A549 (cell line): ENCODE measurements around the gene MIB2.

Source experiments
- CEBPB ChIP-seq, 2 experiments: fragments of >200 bp in 1 of 2; sonication (Bioruptor Twin) in 1 of 2; formaldehyde crosslinking in 1 of 2; IDR thresholded peaks; 2 replicates each; pipeline ENCODE4 v1.6.1; 2012 to 2016
- FOSB ChIP-seq: fragments of 250-450 bp; sonication (Bioruptor Pico); IDR thresholded peaks from 2 replicates; pipeline ENCODE4 v1.5.0; 2020; ENCODE audit warnings: mild to moderate bottlenecking, moderate library complexity
- GATA3 ChIP-seq: IDR thresholded peaks from 2 replicates; pipeline ENCODE4 v1.6.1; 2012; ENCODE audit warnings: borderline replicate concordance
- MAZ ChIP-seq: fragments of 150-350 bp; IDR thresholded peaks from 2 replicates; pipeline ENCODE4 v1.6.1; 2014; ENCODE audit warnings: antibody characterized with exemption, low read depth, low read length, borderline replicate concordance
- NR3C1 ChIP-seq: fragments of >200 bp; sonication (Bioruptor Twin); formaldehyde crosslinking; IDR thresholded peaks from 3 replicates; pipeline ENCODE4 v1.6.1; 2017
- POLR2A ChIP-seq: IDR thresholded peaks from 2 replicates; pipeline ENCODE4 v1.6.1; 2012; ENCODE audit warnings: mild to moderate bottlenecking, low read length
- RAD21 ChIP-seq, 2 experiments: fragments of >200 bp in 1 of 2; sonication (Bioruptor Twin) in 1 of 2; formaldehyde crosslinking in 1 of 2; IDR thresholded peaks in 1 of 2; conservative IDR thresholded peaks in 1 of 2; 2 replicates in 1 of 2; 3 replicates in 1 of 2; pipeline ENCODE4 v1.6.1; 2012 to 2018; ENCODE audit warnings: inconsistent platforms in 1 of 2
- SMC3 ChIP-seq: fragments of >200 bp; sonication (Bioruptor Twin); formaldehyde crosslinking; IDR thresholded peaks from 3 replicates; pipeline ENCODE4 v1.6.1; 2018; ENCODE audit warnings: inconsistent platforms
- TF ChIP-seq, protein P1 (sequence below): fragments of 200-600 bp; sonication (generic); IDR thresholded peaks from 2 replicates; pipeline ENCODE4 v1.6.1; 2016; ENCODE audit warnings: antibody characterized with exemption, mild to moderate bottlenecking, moderate library complexity
- TF ChIP-seq, protein P2 (sequence below): fragments of >200 bp; sonication (Bioruptor Twin); formaldehyde crosslinking; IDR thresholded peaks from 3 replicates; pipeline ENCODE4 v1.5.1; 2016

DNA sequence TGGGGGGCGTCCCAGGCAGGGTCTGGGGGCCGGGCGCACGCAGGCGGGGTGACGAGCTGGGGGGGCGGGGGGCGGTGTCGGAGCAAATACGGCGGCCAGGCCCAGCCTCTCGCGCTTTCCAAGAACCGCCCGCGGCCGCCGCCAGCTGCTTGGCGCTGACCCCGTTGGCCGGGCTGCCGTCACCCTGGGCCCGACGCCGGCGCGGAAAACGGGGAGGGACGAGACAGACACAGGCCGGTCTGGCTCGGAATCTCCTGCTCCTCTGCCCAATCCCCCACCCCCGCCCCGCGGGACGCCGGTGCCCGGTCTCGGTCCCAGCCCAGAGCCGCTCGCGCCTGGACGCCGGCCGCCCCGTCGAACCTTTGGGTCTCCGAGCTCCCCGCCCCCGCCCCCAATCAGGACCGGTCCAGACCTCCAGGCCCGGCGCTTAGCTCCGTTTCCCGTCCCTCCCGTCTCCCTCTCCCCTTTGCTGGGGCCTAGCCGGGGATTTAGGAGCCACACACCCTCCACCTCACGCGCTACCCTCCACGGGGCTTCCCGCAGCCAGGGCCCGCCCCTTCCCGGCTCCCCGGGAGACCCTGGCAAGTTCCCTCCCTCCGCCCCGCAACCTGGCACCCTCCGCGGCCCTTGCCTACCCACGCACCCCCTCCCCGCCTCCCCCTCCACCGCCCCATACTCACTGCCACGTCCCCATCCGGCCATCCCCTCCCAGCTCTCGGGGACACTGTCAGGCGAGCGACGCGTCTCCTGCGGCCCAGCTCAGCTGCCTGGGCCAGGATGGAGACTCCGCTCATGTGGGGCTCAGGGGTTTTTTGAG is 15.9 kb downstream of the MIB2 start:
- no peak for TF ChIP-seq MAZ
- TF ChIP-seq, protein P1, sequence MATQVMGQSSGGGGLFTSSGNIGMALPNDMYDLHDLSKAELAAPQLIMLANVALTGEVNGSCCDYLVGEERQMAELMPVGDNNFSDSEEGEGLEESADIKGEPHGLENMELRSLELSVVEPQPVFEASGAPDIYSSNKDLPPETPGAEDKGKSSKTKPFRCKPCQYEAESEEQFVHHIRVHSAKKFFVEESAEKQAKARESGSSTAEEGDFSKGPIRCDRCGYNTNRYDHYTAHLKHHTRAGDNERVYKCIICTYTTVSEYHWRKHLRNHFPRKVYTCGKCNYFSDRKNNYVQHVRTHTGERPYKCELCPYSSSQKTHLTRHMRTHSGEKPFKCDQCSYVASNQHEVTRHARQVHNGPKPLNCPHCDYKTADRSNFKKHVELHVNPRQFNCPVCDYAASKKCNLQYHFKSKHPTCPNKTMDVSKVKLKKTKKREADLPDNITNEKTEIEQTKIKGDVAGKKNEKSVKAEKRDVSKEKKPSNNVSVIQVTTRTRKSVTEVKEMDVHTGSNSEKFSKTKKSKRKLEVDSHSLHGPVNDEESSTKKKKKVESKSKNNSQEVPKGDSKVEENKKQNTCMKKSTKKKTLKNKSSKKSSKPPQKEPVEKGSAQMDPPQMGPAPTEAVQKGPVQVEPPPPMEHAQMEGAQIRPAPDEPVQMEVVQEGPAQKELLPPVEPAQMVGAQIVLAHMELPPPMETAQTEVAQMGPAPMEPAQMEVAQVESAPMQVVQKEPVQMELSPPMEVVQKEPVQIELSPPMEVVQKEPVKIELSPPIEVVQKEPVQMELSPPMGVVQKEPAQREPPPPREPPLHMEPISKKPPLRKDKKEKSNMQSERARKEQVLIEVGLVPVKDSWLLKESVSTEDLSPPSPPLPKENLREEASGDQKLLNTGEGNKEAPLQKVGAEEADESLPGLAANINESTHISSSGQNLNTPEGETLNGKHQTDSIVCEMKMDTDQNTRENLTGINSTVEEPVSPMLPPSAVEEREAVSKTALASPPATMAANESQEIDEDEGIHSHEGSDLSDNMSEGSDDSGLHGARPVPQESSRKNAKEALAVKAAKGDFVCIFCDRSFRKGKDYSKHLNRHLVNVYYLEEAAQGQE = no peak
- TF ChIP-seq, protein P2, sequence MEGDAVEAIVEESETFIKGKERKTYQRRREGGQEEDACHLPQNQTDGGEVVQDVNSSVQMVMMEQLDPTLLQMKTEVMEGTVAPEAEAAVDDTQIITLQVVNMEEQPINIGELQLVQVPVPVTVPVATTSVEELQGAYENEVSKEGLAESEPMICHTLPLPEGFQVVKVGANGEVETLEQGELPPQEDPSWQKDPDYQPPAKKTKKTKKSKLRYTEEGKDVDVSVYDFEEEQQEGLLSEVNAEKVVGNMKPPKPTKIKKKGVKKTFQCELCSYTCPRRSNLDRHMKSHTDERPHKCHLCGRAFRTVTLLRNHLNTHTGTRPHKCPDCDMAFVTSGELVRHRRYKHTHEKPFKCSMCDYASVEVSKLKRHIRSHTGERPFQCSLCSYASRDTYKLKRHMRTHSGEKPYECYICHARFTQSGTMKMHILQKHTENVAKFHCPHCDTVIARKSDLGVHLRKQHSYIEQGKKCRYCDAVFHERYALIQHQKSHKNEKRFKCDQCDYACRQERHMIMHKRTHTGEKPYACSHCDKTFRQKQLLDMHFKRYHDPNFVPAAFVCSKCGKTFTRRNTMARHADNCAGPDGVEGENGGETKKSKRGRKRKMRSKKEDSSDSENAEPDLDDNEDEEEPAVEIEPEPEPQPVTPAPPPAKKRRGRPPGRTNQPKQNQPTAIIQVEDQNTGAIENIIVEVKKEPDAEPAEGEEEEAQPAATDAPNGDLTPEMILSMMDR = no peak
- TF ChIP-seq POLR2A = no peak
- no peak for TF ChIP-seq GATA3
- no peak for TF ChIP-seq FOSB (CRISPR knock-in tag)
- TF ChIP-seq RAD21 (conservative IDR thresholded peaks at IDR 0.05 in 1 of 2, IDR thresholded peaks at IDR 0.05 in 1 of 2) = no peak
- TF ChIP-seq CEBPB (IDR thresholded peaks at IDR 0.05) = no peak
- TF ChIP-seq SMC3 = no peak
- no peak for TF ChIP-seq NR3C1
